ENCODE results near the gene MYBBP1A. TPM values are rescaled to one million over a fixed set of nuclear protein-coding genes. Genes with fewer than 3 reads are reported as not detected.
"Not testable (repeated sequence)": the region's sequence is repeated elsewhere in the genome, so short reads cannot be mapped to it uniquely, and the experiment has no call there.

Gene MYBBP1A, protein sequence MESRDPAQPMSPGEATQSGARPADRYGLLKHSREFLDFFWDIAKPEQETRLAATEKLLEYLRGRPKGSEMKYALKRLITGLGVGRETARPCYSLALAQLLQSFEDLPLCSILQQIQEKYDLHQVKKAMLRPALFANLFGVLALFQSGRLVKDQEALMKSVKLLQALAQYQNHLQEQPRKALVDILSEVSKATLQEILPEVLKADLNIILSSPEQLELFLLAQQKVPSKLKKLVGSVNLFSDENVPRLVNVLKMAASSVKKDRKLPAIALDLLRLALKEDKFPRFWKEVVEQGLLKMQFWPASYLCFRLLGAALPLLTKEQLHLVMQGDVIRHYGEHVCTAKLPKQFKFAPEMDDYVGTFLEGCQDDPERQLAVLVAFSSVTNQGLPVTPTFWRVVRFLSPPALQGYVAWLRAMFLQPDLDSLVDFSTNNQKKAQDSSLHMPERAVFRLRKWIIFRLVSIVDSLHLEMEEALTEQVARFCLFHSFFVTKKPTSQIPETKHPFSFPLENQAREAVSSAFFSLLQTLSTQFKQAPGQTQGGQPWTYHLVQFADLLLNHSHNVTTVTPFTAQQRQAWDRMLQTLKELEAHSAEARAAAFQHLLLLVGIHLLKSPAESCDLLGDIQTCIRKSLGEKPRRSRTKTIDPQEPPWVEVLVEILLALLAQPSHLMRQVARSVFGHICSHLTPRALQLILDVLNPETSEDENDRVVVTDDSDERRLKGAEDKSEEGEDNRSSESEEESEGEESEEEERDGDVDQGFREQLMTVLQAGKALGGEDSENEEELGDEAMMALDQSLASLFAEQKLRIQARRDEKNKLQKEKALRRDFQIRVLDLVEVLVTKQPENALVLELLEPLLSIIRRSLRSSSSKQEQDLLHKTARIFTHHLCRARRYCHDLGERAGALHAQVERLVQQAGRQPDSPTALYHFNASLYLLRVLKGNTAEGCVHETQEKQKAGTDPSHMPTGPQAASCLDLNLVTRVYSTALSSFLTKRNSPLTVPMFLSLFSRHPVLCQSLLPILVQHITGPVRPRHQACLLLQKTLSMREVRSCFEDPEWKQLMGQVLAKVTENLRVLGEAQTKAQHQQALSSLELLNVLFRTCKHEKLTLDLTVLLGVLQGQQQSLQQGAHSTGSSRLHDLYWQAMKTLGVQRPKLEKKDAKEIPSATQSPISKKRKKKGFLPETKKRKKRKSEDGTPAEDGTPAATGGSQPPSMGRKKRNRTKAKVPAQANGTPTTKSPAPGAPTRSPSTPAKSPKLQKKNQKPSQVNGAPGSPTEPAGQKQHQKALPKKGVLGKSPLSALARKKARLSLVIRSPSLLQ (N-terminal part only)
- 46.0 TPM for polyA plus RNA-seq
- long read RNA-seq, donor 1, full-length matches to known transcripts: 6 of 6 reads
- long read RNA-seq, donor 1, partial matches to known transcripts: 0 of 6 reads
- long read RNA-seq, donor 1, other reads (novel, unspliced or antisense): 0 of 6 reads
- long read RNA-seq, donor 2, full-length matches to known transcripts: 2 of 18 reads
- long read RNA-seq, donor 2, partial matches to known transcripts: 16 of 18 reads
- long read RNA-seq, donor 2, other reads (novel, unspliced or antisense): 0 of 18 reads
- long read RNA-seq, donor 3: 0 reads
- long read RNA-seq, donor 4: 0 reads
- long read RNA-seq, donor 5, full-length matches to known transcripts: 4 of 4 reads
- long read RNA-seq, donor 5, partial matches to known transcripts: 0 of 4 reads
- long read RNA-seq, donor 5, other reads (novel, unspliced or antisense): 0 of 4 reads
- long read RNA-seq, donor 6, full-length matches to known transcripts: 2 of 2 reads
- long read RNA-seq, donor 6, partial matches to known transcripts: 0 of 2 reads
- long read RNA-seq, donor 6, other reads (novel, unspliced or antisense): 0 of 2 reads
- long read RNA-seq, donor 7, partial matches to known transcripts: 45 of 46 reads
- long read RNA-seq, donor 7, other reads (novel, unspliced or antisense): 0 of 46 reads
- long read RNA-seq, donor 8, full-length matches to known transcripts: 7 of 7 reads
- long read RNA-seq, donor 8, partial matches to known transcripts: 0 of 7 reads
- long read RNA-seq, donor 8, other reads (novel, unspliced or antisense): 0 of 7 reads
- long read RNA-seq, donor 9, partial matches to known transcripts: 0 of 2 reads
- long read RNA-seq, donor 9, other reads (novel, unspliced or antisense): 0 of 2 reads
- long read RNA-seq, donor 10, full-length matches to known transcripts: 2 of 2 reads
- long read RNA-seq, donor 10, partial matches to known transcripts: 0 of 2 reads
- long read RNA-seq, donor 10, other reads (novel, unspliced or antisense): 0 of 2 reads
- long read RNA-seq, donor 11, full-length matches to known transcripts: 3 of 3 reads
- long read RNA-seq, donor 11, partial matches to known transcripts: 0 of 3 reads
- long read RNA-seq, donor 11, other reads (novel, unspliced or antisense): 0 of 3 reads

DNA sequence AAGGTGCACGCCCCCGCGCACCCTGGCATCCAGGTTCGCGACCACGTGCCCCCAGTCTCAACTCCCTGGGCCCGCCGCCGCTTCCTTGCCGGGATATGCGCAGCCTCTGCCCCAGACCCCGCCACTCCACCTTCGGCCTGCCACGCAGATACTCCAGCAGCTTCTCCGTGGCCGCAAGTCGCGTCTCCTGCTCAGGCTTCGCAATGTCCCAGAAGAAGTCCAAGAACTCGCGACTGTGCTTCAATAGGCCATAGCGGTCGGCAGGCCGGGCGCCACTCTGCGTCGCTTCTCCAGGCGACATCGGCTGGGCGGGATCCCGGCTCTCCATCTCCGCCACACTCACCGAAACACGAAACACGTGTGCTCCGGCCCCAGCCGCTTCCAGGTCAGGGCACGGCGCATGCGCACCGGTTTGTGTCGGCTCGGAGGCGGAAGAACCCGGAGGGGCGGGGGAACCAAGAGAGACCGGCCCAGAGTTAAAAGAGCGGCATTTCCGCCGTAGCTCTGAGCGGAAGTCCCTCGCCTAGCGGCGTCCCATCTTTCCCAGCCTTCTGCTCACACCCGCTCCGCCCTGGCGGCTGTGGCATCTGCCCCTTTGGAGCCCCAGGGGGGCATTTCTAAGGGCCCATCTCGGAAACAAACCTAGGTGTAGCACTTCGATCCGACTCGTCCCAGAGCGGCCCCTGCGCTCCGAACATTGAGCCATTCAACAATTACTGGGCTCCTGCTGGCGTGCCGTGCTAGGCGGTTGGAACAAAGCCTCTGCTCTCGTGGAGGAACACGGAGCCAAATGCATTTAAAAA lies at the start of gene MYBBP1A:
Gene MYBBP1A (minus strand): TSS at position 388 of the 803 bp plus-strand sequence. CDS start 60 bp downstream, at position 328.
- Histone ChIP-seq H3K27ac (ENCODE audit: low read length) (peak within 1 kb of the TSS; percentile 58), H3K4me1 (ENCODE audit: control insufficient read depth, insufficient read depth, low read length) (peaks cover 21% of the 10 kb centered on the region), H3K4me3 (ENCODE audit: low read length) (peak within 1 kb of the TSS; percentile 76), H3K27me3 (ENCODE audit: control insufficient read depth, insufficient read depth, low read length) (no peaks in the 10 kb centered on the region), H3K36me3 (ENCODE audit: control insufficient read depth, insufficient read depth, low read length) (peaks cover 30% of the 10 kb centered on the region), H3K9me3 (ENCODE audit: control insufficient read depth, low read depth, low read length) (no peaks in the 10 kb centered on the region)
- peak; percentile 96 to 97 for DNase-seq
- no CpG with 5 or more reads among the region's 69 CpGs for WGBS (ENCODE audit: insufficient coverage, low lambda C conversion rate)

DNA sequence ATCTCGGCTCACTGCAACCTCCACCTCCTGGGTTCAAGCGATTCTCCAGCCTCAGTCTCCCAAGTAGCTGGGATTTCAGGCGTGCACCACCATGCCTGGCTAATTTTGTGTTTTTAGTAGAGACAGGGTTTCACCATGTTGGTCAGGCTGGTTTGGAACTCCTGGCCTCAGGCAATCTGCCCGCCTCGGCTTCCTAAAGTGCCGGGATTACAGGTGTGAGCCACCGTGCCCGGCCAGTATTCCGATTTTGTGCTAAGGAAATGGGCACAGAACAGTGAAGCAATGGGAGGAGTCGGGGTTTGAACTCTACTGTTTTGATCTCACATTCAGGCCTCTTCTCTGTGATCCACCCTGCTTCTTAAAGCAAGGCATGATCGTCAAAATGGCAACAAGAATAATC lies 49.6 kb upstream of the MYBBP1A start:
- not testable (repeated sequence) for H3K4me3 ChIP-seq (ENCODE audit: low read length); DNase-seq; H3K27me3 ChIP-seq (ENCODE audit: control insufficient read depth, insufficient read depth, low read length); H3K9me3 ChIP-seq (ENCODE audit: control insufficient read depth, low read depth, low read length); H3K36me3 ChIP-seq (ENCODE audit: control insufficient read depth, insufficient read depth, low read length); H3K27ac ChIP-seq (ENCODE audit: low read length)
- no CpG with 5 or more reads among the region's 11 CpGs for WGBS (ENCODE audit: insufficient coverage, low lambda C conversion rate)
- H3K4me1 ChIP-seq (ENCODE audit: control insufficient read depth, insufficient read depth, low read length): peaks cover 54% of the 10 kb centered on the region

- Histone ChIP-seq H3K4me1 (ENCODE audit: control insufficient read depth, insufficient read depth, low read length) (peaks cover 54% of the 10 kb centered on the region), H3K4me3 (ENCODE audit: low read length) (no peak overlapping the region), H3K27me3 (ENCODE audit: control insufficient read depth, insufficient read depth, low read length) (no peaks in the 10 kb centered on the region), H3K27ac (ENCODE audit: low read length) (no peak overlapping the region), H3K9me3 (ENCODE audit: control insufficient read depth, low read depth, low read length) (no peaks in the 10 kb centered on the region), H3K36me3 (ENCODE audit: control insufficient read depth, insufficient read depth, low read length) (peaks cover 4% of the 10 kb centered on the region)
- DNase-seq: peak in 1 of 2 donors; percentile 31
- WGBS (ENCODE audit: insufficient coverage, low lambda C conversion rate): no CpG with 5 or more reads among the region's 18 CpGs
These were observed 49.0 kb upstream of the MYBBP1A start for GRCh38 chr17:4604111-4604644.

- WGBS (ENCODE audit: insufficient coverage, low lambda C conversion rate): no CpG with 5 or more reads among the region's 5 CpGs
- DNase-seq: no peak
- peaks cover 48% of the 10 kb centered on the region for H3K4me1 ChIP-seq (ENCODE audit: control insufficient read depth, insufficient read depth, low read length)
- H3K4me3 ChIP-seq (ENCODE audit: low read length): no peak overlapping the region
- no peaks in the 10 kb centered on the region for H3K9me3 ChIP-seq (ENCODE audit: control insufficient read depth, low read depth, low read length)
- H3K27me3 ChIP-seq (ENCODE audit: control insufficient read depth, insufficient read depth, low read length): no peaks in the 10 kb centered on the region
- no peak overlapping the region for H3K27ac ChIP-seq (ENCODE audit: low read length)
- H3K36me3 ChIP-seq (ENCODE audit: control insufficient read depth, insufficient read depth, low read length): peaks cover 13% of the 10 kb centered on the region
These were observed 46.9 kb upstream of the MYBBP1A start for GRCh38 chr17:4602041-4602440.

- H3K4me1 ChIP-seq (ENCODE audit: control insufficient read depth, insufficient read depth, low read length): peaks cover 41% of the 10 kb centered on the region
- peaks cover 18% of the 10 kb centered on the region for H3K36me3 ChIP-seq (ENCODE audit: control insufficient read depth, insufficient read depth, low read length)
- peak overlapping the region; percentile 89 for H3K27ac ChIP-seq (ENCODE audit: low read length)
- WGBS (ENCODE audit: insufficient coverage, low lambda C conversion rate): no CpG with 5 or more reads among the region's 4 CpGs
- H3K9me3 ChIP-seq (ENCODE audit: control insufficient read depth, low read depth, low read length): no peaks in the 10 kb centered on the region
- no peak overlapping the region for H3K4me3 ChIP-seq (ENCODE audit: low read length)
- no peak for DNase-seq
- no peaks in the 10 kb centered on the region for H3K27me3 ChIP-seq (ENCODE audit: control insufficient read depth, insufficient read depth, low read length)
These were observed 46.1 kb upstream of the MYBBP1A start for GRCh38 chr17:4601326-4601725.

DNA sequence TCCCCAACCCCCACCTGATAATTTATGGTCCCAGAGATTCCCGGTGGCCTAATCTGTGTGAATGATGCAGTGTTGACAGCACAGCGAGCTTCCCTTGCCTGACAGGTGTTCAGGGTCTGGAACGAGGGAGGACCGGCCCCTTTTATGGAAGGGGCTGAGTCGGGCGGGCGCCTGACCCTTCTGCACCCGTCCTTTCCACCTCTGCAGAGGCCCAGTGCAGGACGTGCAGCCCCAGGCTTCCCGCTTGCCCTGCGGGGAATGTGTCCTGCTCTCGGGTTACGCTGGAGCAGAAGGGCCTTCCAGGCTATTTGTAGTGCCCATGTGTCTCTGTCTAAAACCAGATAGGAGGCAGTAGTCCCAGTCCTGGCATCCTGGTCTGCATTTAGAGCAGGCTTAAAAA lies 45.4 kb upstream of the MYBBP1A start:
- WGBS (ENCODE audit: insufficient coverage, low lambda C conversion rate): no CpG with 5 or more reads among the region's 13 CpGs
- peak overlapping the region; percentile 89 for H3K27ac ChIP-seq (ENCODE audit: low read length)
- peak; percentile 71 to 83 for DNase-seq

GRCh38 chr17:4599505-4600281 lies 44.5 kb upstream of the MYBBP1A start:
- Histone ChIP-seq H3K9me3 (ENCODE audit: control insufficient read depth, low read depth, low read length) (no peaks in the 10 kb centered on the region), H3K4me1 (ENCODE audit: control insufficient read depth, insufficient read depth, low read length) (peaks cover 43% of the 10 kb centered on the region), H3K27ac (ENCODE audit: low read length) (peak overlapping the region; percentile 89), H3K27me3 (ENCODE audit: control insufficient read depth, insufficient read depth, low read length) (no peaks in the 10 kb centered on the region), H3K36me3 (ENCODE audit: control insufficient read depth, insufficient read depth, low read length) (peaks cover 18% of the 10 kb centered on the region), H3K4me3 (ENCODE audit: low read length) (no peak overlapping the region)
- peak; percentile 81 to 82 for DNase-seq
- no CpG with 5 or more reads among the region's 25 CpGs for WGBS (ENCODE audit: insufficient coverage, low lambda C conversion rate)

More for the DNA sequence above, 45.4 kb upstream of the MYBBP1A start:
- Histone ChIP-seq H3K4me3 (ENCODE audit: low read length) (no peak overlapping the region), H3K4me1 (ENCODE audit: control insufficient read depth, insufficient read depth, low read length) (peaks cover 36% of the 10 kb centered on the region), H3K27me3 (ENCODE audit: control insufficient read depth, insufficient read depth, low read length) (no peaks in the 10 kb centered on the region), H3K9me3 (ENCODE audit: control insufficient read depth, low read depth, low read length) (no peaks in the 10 kb centered on the region), H3K36me3 (ENCODE audit: control insufficient read depth, insufficient read depth, low read length) (peaks cover 18% of the 10 kb centered on the region)
